Amygdala (tissue), 56 donors: ENCODE results near the gene PTPN4.

Experiments
- DNase-seq, 56 donors: peaks; one replicate each; lab custom pipeline; 2025; lab: John Stamatoyannopoulos, UW

Gene PTPN4

GRCh38 chr2:119758881-119759450, 756 bp upstream of the PTPN4 start:
- peak in 1 of 56 donors; percentile 25 for DNase-seq

- DNase-seq, result peak in 7 of 56 donors; percentile 27 to 46 (median 41)
Measured at GRCh38 chr2:119760237-119760955, 674 bp downstream of the PTPN4 start.

GRCh38 chr2:119760956-119761275, 1.2 kb downstream of the PTPN4 start:
- no peak for DNase-seq

- DNase-seq, result no peak
Measured at GRCh38 chr2:119764832-119765231, 5.1 kb downstream of the PTPN4 start.

- DNase-seq, result no peak
Measured at GRCh38 chr2:119765433-119766002, 5.8 kb downstream of the PTPN4 start.

GRCh38 chr2:119766944-119767343, 7.2 kb downstream of the PTPN4 start:
- DNase-seq, result no peak

- no peak for DNase-seq
Measured at GRCh38 chr2:119768742-119769141, 9.0 kb downstream of the PTPN4 start.

GRCh38 chr2:119769645-119770044, 9.9 kb downstream of the PTPN4 start:
- DNase-seq, result no peak

GRCh38 chr2:119771331-119771730, 11.6 kb downstream of the PTPN4 start:
- no peak for DNase-seq

GRCh38 chr2:119772128-119772527, 12.4 kb downstream of the PTPN4 start:
- no peak for DNase-seq

- no peak for DNase-seq
Measured at GRCh38 chr2:119772767-119773166, 13.0 kb downstream of the PTPN4 start.

GRCh38 chr2:119774026-119774425, 14.3 kb downstream of the PTPN4 start:
- DNase-seq, result no peak

GRCh38 chr2:119775102-119775501, 15.4 kb downstream of the PTPN4 start:
- DNase-seq, result no peak

- DNase-seq, result no peak
Measured at GRCh38 chr2:119782308-119783027, 22.7 kb downstream of the PTPN4 start.

GRCh38 chr2:119784876-119785275, 25.2 kb downstream of the PTPN4 start:
- no peak for DNase-seq

GRCh38 chr2:119786295-119786694, 26.6 kb downstream of the PTPN4 start:
- DNase-seq, result no peak

- no peak for DNase-seq
Measured at GRCh38 chr2:119788752-119789151, 29.0 kb downstream of the PTPN4 start.

- DNase-seq, result no peak
Measured at GRCh38 chr2:119790466-119790865, 30.7 kb downstream of the PTPN4 start.

- no peak for DNase-seq
Measured at GRCh38 chr2:119792907-119793312, 33.2 kb downstream of the PTPN4 start.

- DNase-seq, result no peak
Measured at GRCh38 chr2:119794237-119794636, 34.5 kb downstream of the PTPN4 start.
